HepG2 (cell line): ENCODE measurements around the gene GRIN3B. TPM values are rescaled to one million over a fixed set of nuclear protein-coding genes. Genes with fewer than 3 reads are reported as not detected.
A peak's percentile ranks its signal among the peaks of the same experiment; 100 is the strongest.

Experiments used
- AKAP8 ChIP-seq: sonication (generic); formaldehyde crosslinking; IDR thresholded peaks from 2 replicates; pipeline ENCODE4 v1.5.1; 2020; ENCODE audit warnings: mild to moderate bottlenecking, missing genetic modification reagents
- ETV6 ChIP-seq: sonication (generic); formaldehyde crosslinking; conservative IDR thresholded peaks from 2 replicates; pipeline ENCODE4 v1.4.0; 2020; ENCODE audit warnings: missing genetic modification reagents
- KAT2B ChIP-seq: fragments of 150-350 bp; IDR thresholded peaks from 2 replicates; pipeline ENCODE4 v1.6.1; 2014; ENCODE audit warnings: low read depth, low read length, borderline replicate concordance
- KAT8 ChIP-seq: IDR thresholded peaks from 2 replicates; pipeline ENCODE4 v1.6.1; 2016; ENCODE audit warnings: missing genetic modification reagents, missing compliant biosample characterization
- KLF12 ChIP-seq: sonication (generic); formaldehyde crosslinking; IDR thresholded peaks from 2 replicates; pipeline ENCODE4 v1.4.0; 2020; ENCODE audit warnings: missing genetic modification reagents, borderline replicate concordance
- NFIB ChIP-seq: sonication (generic); formaldehyde crosslinking; IDR thresholded peaks from 2 replicates; pipeline ENCODE4 v1.9.0; 2021; ENCODE audit warnings: missing genetic modification reagents, mild to moderate bottlenecking, borderline replicate concordance
- NR3C1 ChIP-seq: sonication (generic); formaldehyde crosslinking; IDR thresholded peaks from 2 replicates; pipeline ENCODE4 v1.4.0; 2020; ENCODE audit warnings: missing genetic modification reagents
- RERE ChIP-seq: IDR thresholded peaks from 2 replicates; pipeline ENCODE4 v1.6.1; 2016; ENCODE audit warnings: low read depth, missing genetic modification reagents, missing compliant biosample characterization
- ZFP90 ChIP-seq: sonication (generic); formaldehyde crosslinking; IDR thresholded peaks from 2 replicates; pipeline ENCODE4 v1.8.0; 2022; ENCODE audit warnings: missing genetic modification reagents, mild to moderate bottlenecking, inconsistent platforms, borderline replicate concordance
- ZFY ChIP-seq: sonication (generic); formaldehyde crosslinking; IDR thresholded peaks from 2 replicates; pipeline ENCODE4 v1.4.0; 2020; ENCODE audit warnings: missing genetic modification reagents
- ZNF121 ChIP-seq: sonication (generic); formaldehyde crosslinking; IDR thresholded peaks from 2 replicates; pipeline ENCODE4 v1.5.0; 2020; ENCODE audit warnings: mild to moderate bottlenecking, missing genetic modification reagents
- ZNF562 ChIP-seq: sonication (generic); formaldehyde crosslinking; IDR thresholded peaks from 2 replicates; pipeline ENCODE4 v1.8.0; 2022; ENCODE audit warnings: missing genetic modification reagents, borderline replicate concordance
- ZNF607 ChIP-seq: sonication (generic); formaldehyde crosslinking; IDR thresholded peaks from 2 replicates; pipeline ENCODE4 v1.5.1; 2020; ENCODE audit warnings: missing genetic modification reagents, mild to moderate bottlenecking, borderline replicate concordance
- ZNF710 ChIP-seq: sonication (generic); formaldehyde crosslinking; IDR thresholded peaks from 2 replicates; pipeline ENCODE4 v1.5.0; 2020; ENCODE audit warnings: mild to moderate bottlenecking, missing genetic modification reagents, borderline replicate concordance
- polyA plus RNA-seq, 8 experiments: library from polyadenylated mRNA; depleted of rRNA in 3 of 8; stranded (reverse) in 7 of 8; unstranded in 1 of 8; fragments of >200 nt; fragmentation: Illumina TruSeq in 4 of 8; extraction: Trizol in 4 of 8; gene quantifications; 2 replicates each; pipeline versions ENCODE4 v1.2.1 to v1.2.3, GENCODE V29; 2011 to 2016; ENCODE audit warnings: low read depth in 4 of 8, missing spikeins in 1 of 8, mixed read lengths in 1 of 8; ENCODE audit not compliant: insufficient read depth in 1 of 8
- total RNA-seq, 5 experiments: library from RNA; depleted of rRNA; stranded (reverse); fragments of >200 nt; fragmentation: Illumina TruSeq; extraction: Trizol; gene quantifications; 2 replicates each; pipeline ENCODE4 v1.2.3, GENCODE V29; 2016; ENCODE audit warnings: low read depth in 1 of 5
- TF ChIP-seq, protein P1 (sequence below): sonication (generic); formaldehyde crosslinking; IDR thresholded peaks from 2 replicates; pipeline ENCODE4 v1.8.0; 2022; ENCODE audit warnings: missing genetic modification reagents, mild to moderate bottlenecking, borderline replicate concordance
- TF ChIP-seq, protein P2 (sequence below): sonication (generic); formaldehyde crosslinking; IDR thresholded peaks from 2 replicates; pipeline ENCODE4 v1.4.0; 2020; ENCODE audit warnings: missing genetic modification reagents

GRIN3B gene
- total and polyA plus RNA-seq, 2 of the 13 experiments (the other 11 are each of a cell fraction or from before 2014, with no cell fraction given), result 0.07 to 0.20 TPM

GRCh38 chr19:1020868-1021425, 20.7 kb downstream of the GRIN3B start, which contains the start of gene TMEM259 (continued):
- TF ChIP-seq AKAP8 (CRISPR knock-in tag) (0 out of 2 replicates have a peak, but pooled peaks have one; percentile 14), ZNF562 (no peak), RERE (CRISPR knock-in tag) (no peak), NR3C1 (CRISPR knock-in tag) (no peak), KAT8 (CRISPR knock-in tag) (peak; percentile 46; the same call in 1 of the 2 replicates), ZFY (CRISPR knock-in tag) (peak; percentile 84), ETV6 (CRISPR knock-in tag) (no peak), NFIB (CRISPR knock-in tag) (no peak), ZFP90 (0 out of 2 replicates have a peak, but pooled peaks have one; percentile 66), KAT2B (no peak), ZNF121 (CRISPR knock-in tag) (no peak), ZNF710 (CRISPR knock-in tag) (no peak), ZNF607 (0 out of 2 replicates have a peak, but pooled peaks have one; percentile 38), KLF12 (CRISPR knock-in tag) (no peak)
- TF ChIP-seq, protein P1, sequence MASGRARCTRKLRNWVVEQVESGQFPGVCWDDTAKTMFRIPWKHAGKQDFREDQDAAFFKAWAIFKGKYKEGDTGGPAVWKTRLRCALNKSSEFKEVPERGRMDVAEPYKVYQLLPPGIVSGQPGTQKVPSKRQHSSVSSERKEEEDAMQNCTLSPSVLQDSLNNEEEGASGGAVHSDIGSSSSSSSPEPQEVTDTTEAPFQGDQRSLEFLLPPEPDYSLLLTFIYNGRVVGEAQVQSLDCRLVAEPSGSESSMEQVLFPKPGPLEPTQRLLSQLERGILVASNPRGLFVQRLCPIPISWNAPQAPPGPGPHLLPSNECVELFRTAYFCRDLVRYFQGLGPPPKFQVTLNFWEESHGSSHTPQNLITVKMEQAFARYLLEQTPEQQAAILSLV, result peak; percentile 78; the same call in 1 of the 2 replicates
- TF ChIP-seq, protein P2, sequence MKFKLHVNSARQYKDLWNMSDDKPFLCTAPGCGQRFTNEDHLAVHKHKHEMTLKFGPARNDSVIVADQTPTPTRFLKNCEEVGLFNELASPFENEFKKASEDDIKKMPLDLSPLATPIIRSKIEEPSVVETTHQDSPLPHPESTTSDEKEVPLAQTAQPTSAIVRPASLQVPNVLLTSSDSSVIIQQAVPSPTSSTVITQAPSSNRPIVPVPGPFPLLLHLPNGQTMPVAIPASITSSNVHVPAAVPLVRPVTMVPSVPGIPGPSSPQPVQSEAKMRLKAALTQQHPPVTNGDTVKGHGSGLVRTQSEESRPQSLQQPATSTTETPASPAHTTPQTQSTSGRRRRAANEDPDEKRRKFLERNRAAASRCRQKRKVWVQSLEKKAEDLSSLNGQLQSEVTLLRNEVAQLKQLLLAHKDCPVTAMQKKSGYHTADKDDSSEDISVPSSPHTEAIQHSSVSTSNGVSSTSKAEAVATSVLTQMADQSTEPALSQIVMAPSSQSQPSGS (CRISPR knock-in tag), result no peak
